ENCODE results near the gene SENP7.
"Not testable (repeated sequence)": the region's sequence is repeated elsewhere in the genome, so short reads cannot be mapped to it uniquely, and the experiment has no call there.

The SENP7 gene

GRCh38 chr3:101527906-101528305 is 14.9 kb upstream of the SENP7 start:
- no peak for DNase-seq (ENCODE audit: low spot score)

DNA sequence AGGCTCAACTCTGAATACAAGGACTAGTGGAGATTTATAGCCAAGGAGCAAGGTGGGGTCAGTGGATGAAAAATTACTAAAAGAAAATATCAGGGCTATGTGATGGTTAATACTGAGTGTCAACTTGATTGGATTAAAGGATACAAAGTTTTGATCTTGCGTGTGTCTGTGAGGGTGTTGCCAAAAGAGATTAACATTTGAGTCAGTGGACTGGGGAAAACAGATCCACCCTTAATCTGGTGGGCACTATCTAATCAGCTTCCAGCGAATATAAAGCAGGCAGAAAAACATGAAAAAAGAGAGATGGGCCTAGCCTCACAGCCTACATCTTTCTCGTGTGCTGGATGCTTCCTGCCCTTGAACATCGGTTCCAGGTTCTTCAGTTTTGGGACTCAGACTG is 14.4 kb upstream of the SENP7 start:
- no peak for DNase-seq (ENCODE audit: low spot score)

DNA sequence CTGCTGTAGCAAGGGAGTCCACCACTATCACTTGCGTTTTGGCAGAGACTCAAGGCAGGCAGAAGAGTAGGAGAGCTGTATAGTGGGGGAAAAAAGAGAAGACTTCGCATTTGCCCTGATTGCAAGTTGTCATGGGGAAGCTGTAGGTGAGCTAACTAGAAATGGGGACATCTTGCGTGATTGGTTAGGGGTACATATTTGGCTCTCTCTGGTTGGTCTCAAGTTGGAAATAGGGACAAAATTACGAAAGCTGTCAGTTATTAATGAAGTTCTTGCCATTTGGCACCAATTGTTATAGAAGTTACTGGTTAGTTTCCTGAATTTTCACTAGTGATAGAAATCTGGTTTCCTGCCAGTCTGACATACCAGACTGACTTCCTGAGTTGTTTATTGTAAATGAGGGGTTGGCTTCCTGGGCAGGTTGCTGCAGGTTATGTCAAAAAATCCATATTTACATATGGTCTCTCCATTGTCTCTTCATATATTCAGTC is 8.2 kb upstream of the SENP7 start:
- DNase-seq (ENCODE audit: low spot score), result no peak

- DNase-seq (ENCODE audit: low spot score), result no peak
These were observed 6.8 kb upstream of the SENP7 start for GRCh38 chr3:101519685-101520365.

GRCh38 chr3:101518421-101518871 is 5.4 kb upstream of the SENP7 start:
- no peak for DNase-seq (ENCODE audit: low spot score)

DNA sequence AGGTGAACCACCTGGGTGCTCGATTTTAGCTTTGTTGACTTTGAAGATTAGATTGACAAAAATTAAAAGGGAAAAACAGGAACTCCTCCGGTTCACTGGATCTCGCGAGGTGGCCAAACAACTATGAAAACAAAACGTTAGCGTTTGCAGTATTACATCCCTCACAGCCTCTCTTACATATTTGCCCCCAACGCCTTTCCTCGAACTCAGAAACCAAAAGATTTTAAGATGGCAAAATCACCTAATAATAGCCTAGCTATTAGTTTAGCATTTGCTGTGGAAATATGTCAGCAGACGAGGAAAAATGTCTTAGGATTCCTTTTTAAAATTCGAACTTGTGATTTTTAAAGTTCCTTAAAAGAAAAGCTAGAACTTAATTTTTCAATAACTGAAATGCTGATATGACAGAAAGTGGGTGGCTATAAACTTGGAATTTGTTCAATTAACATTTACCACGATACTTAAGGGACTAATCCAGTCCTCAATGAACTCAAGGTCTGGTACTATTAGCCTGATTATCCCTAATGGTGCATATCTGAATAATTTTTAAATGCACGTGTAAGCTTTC is 491 bp upstream of the SENP7 start:
- no peak for DNase-seq (ENCODE audit: low spot score)

- no peak for DNase-seq (ENCODE audit: low spot score)
These were observed 691 bp downstream of the SENP7 start for GRCh38 chr3:101512396-101512645.

GRCh38 chr3:101509811-101510210 is 3.2 kb downstream of the SENP7 start:
- DNase-seq (ENCODE audit: low spot score), result no peak

GRCh38 chr3:101509281-101509680 is 3.7 kb downstream of the SENP7 start:
- no peak for DNase-seq (ENCODE audit: low spot score)

GRCh38 chr3:101501783-101502182 is 11.2 kb downstream of the SENP7 start:
- no peak for DNase-seq (ENCODE audit: low spot score)

- DNase-seq (ENCODE audit: low spot score), result no peak
These were observed 12.8 kb downstream of the SENP7 start for GRCh38 chr3:101500208-101500607.

- no peak for DNase-seq (ENCODE audit: low spot score)
These were observed 15.2 kb downstream of the SENP7 start for GRCh38 chr3:101497803-101498202.

DNA sequence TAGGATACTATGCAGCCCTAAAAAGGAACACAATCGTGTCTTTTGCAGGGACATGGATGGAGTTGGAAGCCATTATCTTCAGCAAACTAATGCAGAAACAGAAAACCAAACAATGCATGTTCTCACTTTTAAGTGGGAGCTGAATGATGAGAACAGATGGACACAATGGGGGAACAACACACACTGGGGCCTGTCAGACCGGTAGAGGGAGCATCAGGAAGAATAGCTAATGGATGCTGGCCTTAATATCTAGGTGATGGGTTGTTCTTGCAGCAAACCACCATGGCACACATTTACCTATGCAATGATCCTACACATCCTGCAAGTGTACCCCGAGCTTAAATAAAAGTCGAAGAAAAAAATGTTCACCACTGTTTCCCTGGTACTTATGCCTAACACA is 17.5 kb downstream of the SENP7 start:
- DNase-seq (ENCODE audit: low spot score), result peak; percentile 7

- no peak for DNase-seq (ENCODE audit: low spot score)
These were observed 28.0 kb downstream of the SENP7 start for GRCh38 chr3:101484805-101485620.

DNA sequence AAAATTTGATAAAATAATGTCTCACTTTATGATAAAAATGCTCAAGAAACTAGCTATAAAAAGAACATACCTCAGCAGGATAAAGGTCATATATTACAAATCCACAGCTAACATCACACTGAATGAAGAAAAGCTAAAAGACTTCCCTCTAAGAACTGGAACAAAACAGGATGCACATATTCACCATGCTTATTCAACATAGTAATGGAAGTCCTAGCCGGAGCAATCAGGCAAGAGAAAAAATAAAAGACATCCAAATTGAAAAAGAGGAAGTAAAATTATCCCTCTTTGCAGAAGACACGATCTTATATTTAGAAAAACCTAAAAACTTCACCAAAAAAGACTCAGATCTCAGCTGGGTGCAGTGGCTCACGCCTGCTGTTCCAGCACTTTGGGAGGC is 34.0 kb downstream of the SENP7 start:
- no peak for DNase-seq (ENCODE audit: low spot score)

DNA sequence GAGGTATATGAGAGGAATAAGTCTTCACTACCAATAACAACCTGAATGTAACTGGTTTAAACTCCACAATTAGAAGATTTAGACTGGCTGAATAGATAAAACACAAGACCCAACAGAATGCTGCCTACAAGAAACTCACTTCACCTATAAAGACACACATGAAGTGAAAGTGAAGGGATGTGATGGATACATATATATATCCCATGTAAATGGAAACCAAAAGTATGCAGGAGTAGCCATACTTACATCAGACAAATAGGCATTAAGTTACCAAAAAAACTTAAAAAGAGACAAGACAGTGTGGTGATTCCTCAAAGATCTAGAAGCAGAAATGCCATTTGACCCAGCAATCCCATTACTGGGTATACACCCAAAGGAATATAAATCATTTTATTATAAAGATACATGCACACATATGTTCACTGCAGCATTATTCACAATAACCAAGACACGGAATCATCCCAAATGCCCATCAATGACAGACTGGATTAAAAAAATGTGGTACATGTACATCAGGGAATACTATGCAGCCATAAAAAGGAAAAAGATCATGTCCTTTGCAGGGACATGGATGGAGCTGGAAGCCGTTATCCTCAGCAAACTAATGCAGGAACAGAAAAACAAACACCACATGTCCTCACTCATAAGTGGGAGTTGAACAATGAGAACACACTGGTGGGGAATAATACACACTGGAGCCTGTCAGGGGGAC is 38.0 kb downstream of the SENP7 start:
- DNase-seq (ENCODE audit: low spot score), result not testable (repeated sequence)

DNA sequence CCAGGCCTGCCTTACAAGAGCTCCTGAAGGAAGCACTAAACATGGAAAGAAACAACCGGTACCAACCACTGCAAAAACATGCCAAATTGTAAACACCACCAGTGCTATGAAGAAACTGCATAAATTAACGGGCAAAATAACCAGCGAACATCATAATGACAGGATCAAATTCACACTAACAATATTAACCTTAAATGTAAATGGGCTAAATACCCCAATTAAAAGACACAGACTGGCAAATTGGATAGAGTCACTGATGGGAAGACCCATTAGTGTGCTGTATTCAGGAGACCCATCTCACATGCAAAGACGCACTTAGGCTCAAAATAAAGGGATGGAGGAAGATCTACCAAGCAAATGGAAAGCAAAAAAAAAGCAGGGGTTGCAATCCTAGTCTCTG is 44.3 kb downstream of the SENP7 start:
- not testable (repeated sequence) for DNase-seq (ENCODE audit: low spot score)

DNA sequence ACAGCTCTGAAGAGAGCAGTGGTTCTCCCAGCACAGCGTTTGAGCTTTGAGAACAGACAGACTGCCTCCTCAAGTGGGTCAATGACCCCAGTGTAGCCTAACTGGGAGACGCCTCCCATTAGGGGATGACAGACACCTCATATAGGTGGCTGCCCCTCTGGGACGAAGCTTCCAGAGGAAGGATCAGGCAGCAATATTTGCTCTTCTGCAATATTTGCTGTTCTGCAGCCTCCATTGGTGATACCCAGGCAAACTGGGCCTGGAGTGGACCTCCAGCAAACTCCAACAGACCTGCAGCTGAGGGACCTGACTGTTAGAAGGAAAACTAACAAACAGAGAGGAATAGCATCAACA is 45.7 kb downstream of the SENP7 start:
- DNase-seq (ENCODE audit: low spot score), result not testable (repeated sequence)

- DNase-seq (ENCODE audit: low spot score), result no peak
These were observed 46.3 kb downstream of the SENP7 start for GRCh38 chr3:101466465-101467309.

DNA sequence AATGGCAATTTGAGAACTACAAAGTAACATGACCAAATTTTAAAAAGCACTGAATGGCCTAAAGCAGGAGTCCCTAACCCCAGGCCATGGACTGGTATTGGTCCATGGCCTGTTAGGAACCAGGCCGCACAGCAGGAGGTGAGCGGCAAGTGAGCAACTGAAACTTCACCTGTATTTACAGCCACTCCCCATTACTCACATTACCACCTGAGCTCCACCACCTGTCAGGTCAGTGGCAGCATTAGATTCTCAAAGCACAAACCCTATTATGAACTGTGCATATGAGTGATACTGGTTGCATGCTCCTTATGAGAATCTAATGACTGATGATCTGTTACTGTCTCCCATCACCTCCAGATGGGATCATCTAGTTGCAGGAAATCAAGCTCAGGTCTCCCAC is 48.8 kb downstream of the SENP7 start:
- no peak for DNase-seq (ENCODE audit: low spot score)

DNA sequence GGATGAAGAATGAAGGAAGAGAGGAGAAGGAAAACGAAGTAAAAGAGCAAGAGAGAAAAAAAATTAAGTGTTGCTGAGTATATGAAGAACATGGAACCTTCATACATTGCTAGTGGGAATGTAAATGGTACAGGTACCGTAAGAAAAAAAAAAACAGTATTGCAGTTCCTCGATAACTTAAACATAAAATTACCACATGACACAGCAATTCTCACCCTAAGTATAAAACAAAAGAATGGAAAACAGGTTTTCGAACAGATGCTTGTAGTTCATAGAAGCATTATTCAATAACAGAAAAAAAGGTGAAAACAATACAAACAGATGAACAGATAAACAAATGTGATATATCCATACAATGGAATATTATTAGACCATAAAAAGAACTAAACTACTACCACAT is 51.6 kb downstream of the SENP7 start:
- DNase-seq (ENCODE audit: low spot score), result no peak

DNA sequence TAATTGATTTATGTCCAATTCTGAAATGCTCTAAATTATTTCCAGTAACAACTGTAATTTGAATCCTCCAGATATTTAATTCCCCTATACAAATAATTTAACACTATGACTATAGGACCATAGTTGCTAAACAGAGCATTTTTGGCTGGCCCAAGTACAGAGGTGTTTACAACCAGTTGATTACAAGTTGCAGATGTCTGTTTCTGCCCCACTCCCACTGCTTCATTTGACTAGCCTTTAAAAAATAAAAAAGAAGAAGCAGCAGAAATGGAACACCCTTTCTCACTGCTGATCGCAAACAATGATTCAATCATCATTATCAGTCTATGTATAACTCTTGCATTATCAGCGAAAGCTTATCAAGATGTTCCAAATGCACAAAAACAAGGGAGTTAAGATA is 54.6 kb downstream of the SENP7 start:
- DNase-seq (ENCODE audit: low spot score), result no peak
